Measurements from ENCODE around the gene TSPEAR. TPM values are rescaled to one million over a fixed set of nuclear protein-coding genes. Genes with fewer than 3 reads are reported as not detected.
"Not testable (repeated sequence)": the region's sequence is repeated elsewhere in the genome, so short reads cannot be mapped to it uniquely, and the experiment has no call there.

TSPEAR gene
- total RNA-seq, 2 experiments from 2014 or later, result not detected

DNA sequence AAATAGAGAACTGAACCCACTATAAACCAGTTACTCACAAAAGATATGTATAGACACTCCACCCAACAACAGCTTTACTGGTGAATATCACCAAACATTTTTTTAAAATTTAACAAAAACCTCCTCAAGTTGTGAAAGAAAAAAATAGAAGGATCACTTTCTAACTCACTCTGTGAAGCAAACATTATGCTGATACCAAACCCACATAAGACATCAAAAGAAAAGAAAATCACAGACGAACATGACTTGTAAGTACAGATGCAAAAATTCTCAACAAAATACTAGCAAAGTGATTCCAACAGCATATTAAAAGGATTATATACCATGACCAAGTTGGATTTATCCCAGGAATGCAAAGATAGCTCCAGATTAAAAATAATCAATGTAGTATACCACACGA is 19.7 kb downstream of the TSPEAR start:
- ATAC-seq, result no peak
- TF ChIP-seq, protein P1, sequence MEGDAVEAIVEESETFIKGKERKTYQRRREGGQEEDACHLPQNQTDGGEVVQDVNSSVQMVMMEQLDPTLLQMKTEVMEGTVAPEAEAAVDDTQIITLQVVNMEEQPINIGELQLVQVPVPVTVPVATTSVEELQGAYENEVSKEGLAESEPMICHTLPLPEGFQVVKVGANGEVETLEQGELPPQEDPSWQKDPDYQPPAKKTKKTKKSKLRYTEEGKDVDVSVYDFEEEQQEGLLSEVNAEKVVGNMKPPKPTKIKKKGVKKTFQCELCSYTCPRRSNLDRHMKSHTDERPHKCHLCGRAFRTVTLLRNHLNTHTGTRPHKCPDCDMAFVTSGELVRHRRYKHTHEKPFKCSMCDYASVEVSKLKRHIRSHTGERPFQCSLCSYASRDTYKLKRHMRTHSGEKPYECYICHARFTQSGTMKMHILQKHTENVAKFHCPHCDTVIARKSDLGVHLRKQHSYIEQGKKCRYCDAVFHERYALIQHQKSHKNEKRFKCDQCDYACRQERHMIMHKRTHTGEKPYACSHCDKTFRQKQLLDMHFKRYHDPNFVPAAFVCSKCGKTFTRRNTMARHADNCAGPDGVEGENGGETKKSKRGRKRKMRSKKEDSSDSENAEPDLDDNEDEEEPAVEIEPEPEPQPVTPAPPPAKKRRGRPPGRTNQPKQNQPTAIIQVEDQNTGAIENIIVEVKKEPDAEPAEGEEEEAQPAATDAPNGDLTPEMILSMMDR (IDR thresholded peaks at IDR 0.05), result no peak
- DNase-seq, result no peak
- no peaks in the 10 kb centered on the region for H3K36me3 Mint-ChIP-seq (ENCODE audit: low read depth)
- H3K9me3 Mint-ChIP-seq, result peaks cover 11% of the 10 kb centered on the region
- peaks cover 17% of the 10 kb centered on the region for H3K4me1 Mint-ChIP-seq (ENCODE audit: low read depth)
- intact Hi-C loops (cut with micrococcal nuclease), result no loop called here
- ChIA-PET POLR2A (no interaction called here), CTCF (interaction anchor here (0.8 to 1.3 kb wide), 3 partner anchors 19 to 181 kb away, joined by 3 to 4 read pairs (median 3); partner anchors contain the start of gene TSPEAR)
- no peak overlapping the region for H3K4me3 Mint-ChIP-seq
- no peak overlapping the region for H3K27ac Mint-ChIP-seq
- H3K27me3 Mint-ChIP-seq, result no peaks in the 10 kb centered on the region

DNA sequence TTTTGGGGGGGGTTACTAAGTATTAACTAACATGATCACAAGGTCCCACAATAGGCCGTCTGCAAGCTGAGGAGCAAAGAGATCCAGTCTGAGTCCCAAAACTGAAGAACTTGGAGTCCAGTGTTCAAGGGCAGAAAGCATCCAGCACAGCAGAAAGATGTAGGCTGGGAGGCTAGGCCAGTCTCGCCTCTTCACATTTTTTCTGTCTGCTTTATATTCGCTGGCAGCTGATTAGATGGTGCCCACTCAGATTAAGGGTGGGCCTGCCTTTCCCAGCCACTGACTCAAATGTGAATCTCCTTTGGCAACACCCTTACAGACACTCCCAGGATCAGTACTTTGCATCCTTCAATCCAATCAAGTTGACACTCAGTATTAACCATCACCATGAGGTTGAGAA is 21.6 kb downstream of the TSPEAR start:
- H3K4me3 Mint-ChIP-seq; H3K36me3 Mint-ChIP-seq (ENCODE audit: low read depth); intact Hi-C loops (cut with micrococcal nuclease); H3K27ac Mint-ChIP-seq; ATAC-seq; POLR2A ChIA-PET; H3K27me3 Mint-ChIP-seq; CTCF ChIA-PET; DNase-seq: not testable (repeated sequence)
- peaks cover 25% of the 10 kb centered on the region for H3K4me1 Mint-ChIP-seq (ENCODE audit: low read depth)
- H3K9me3 Mint-ChIP-seq, result peaks cover 11% of the 10 kb centered on the region

DNA sequence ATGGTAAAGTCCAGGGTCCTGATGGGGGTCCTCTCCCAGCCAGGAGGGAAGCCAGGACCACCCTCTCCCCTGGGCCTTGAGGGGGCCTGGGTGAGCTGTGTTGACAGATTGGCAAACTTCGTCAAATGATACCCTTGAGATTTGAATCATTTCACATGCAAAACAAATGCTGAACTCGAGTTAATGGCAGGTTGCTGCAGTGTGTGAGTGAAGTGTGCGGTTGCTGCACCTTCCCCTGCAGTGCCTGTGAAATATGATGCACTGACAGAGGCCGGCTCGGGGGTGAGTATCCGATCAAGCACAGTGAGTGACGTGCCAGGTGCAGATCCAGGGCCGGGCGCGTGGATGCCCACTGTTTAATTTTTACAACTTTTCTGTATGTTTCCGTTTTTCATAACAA is 23.7 kb downstream of the TSPEAR start:
- Mint-ChIP-seq H3K9me3 (peaks cover 4% of the 10 kb centered on the region), H3K27ac (no peak overlapping the region), H3K27me3 (no peaks in the 10 kb centered on the region), H3K4me3 (no peak overlapping the region), H3K4me1 (ENCODE audit: low read depth) (peaks cover 20% of the 10 kb centered on the region), H3K36me3 (ENCODE audit: low read depth) (no peaks in the 10 kb centered on the region)
- POLR2A ChIA-PET, result no interaction called here
- intact Hi-C loops (cut with micrococcal nuclease), result no loop called here
- TF ChIP-seq, protein P1 (IDR thresholded peaks at IDR 0.05), result no peak
- DNase-seq, result no peak
- CTCF ChIA-PET, result no interaction called here
- ATAC-seq, result no peak

DNA sequence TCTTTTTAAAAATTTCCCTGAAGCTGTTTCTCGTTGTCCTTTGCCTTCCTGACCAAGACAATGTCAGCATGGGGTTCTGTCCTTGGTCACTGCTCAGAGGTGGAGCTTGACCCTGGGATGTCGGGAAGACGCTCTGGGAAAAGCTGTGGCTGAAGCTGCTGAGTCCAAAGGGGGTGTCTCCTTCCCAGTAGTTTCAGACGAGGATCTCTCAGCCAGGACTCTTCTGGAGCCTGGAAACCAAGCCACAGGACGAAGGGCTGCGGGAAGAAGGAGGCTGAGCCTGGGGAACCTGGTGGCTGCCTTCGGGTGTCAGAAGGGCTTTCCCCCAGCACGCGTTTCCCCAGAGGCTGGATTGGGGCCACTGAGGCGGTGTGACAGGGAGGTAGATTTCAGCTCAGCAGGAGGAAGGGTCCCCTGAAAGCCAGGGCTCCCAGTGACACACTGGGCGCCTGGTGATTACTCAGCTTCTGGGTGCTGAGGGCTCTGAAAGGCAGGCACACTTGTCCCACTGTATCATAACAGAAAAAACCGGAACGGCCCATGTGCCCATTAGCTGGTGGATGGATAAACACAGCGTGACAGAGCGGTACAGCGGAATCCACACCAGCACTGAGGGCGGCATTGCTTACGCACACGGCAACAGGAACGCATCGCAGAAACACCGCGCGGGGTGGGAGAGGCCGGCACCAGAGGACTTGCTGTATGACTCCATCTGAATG is 24.4 kb downstream of the TSPEAR start:
- intact Hi-C loops (cut with micrococcal nuclease), result no loop called here
- DNase-seq (no peak), ATAC-seq (no peak)
- ChIA-PET POLR2A (no interaction called here), CTCF (no interaction called here)
- no peaks in the 10 kb centered on the region for H3K9me3 Mint-ChIP-seq
- H3K27me3 Mint-ChIP-seq, result no peaks in the 10 kb centered on the region
- H3K4me3 Mint-ChIP-seq, result no peak overlapping the region
- peaks cover 19% of the 10 kb centered on the region for H3K4me1 Mint-ChIP-seq (ENCODE audit: low read depth)
- no peak overlapping the region for H3K27ac Mint-ChIP-seq
- TF ChIP-seq, protein P1 (IDR thresholded peaks at IDR 0.05), result no peak
- no peaks in the 10 kb centered on the region for H3K36me3 Mint-ChIP-seq (ENCODE audit: low read depth)

DNA sequence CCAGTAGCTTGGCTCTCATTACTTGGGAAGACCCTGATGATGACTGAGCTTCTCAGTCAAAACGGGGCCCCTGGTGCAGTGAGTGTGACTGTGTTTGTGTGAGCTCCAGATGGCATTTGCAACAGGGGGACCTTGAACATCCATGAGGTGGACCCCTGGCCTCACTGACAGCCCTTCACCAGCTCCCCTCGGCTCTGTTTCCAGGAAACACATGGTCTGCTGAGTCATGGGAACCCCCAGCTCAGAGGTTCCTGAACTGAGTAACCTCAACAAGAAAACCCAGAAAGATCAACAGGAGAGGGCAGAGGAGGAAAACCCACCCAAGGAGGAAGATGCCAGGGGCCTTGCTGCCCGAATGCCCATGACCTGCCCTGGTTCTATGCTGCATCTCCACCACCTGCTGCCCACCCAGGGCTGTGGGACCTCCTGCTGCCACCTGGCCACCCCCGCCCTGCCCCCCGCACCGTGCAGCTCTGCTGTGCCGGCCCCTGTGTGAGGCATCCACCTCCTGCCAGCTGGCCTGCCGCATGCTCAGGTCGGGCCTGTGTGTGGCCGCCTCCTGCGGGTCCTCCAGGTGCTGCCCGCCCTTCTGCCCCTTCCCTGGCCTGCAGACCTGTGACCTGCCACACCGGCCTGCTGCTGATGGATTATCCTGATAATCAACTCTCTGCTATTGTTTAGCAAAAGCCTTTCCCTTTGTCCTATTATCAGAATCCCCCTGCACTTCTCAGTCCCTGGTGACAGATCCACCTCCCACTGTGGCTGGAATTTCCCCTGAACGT is 25.2 kb downstream of the TSPEAR start:
- peak; percentile 49 for DNase-seq
- Mint-ChIP-seq H3K9me3 (no peaks in the 10 kb centered on the region), H3K4me1 (ENCODE audit: low read depth) (peaks cover 11% of the 10 kb centered on the region), H3K27me3 (no peaks in the 10 kb centered on the region), H3K27ac (no peak overlapping the region), H3K4me3 (no peak overlapping the region), H3K36me3 (ENCODE audit: low read depth) (no peaks in the 10 kb centered on the region)
- ATAC-seq, result peak; percentile 77
- intact Hi-C loops (cut with micrococcal nuclease), result no loop called here
- CTCF ChIA-PET, result no interaction called here
- POLR2A ChIA-PET, result no interaction called here
- TF ChIP-seq, protein P1 (IDR thresholded peaks at IDR 0.05), result no peak

DNA sequence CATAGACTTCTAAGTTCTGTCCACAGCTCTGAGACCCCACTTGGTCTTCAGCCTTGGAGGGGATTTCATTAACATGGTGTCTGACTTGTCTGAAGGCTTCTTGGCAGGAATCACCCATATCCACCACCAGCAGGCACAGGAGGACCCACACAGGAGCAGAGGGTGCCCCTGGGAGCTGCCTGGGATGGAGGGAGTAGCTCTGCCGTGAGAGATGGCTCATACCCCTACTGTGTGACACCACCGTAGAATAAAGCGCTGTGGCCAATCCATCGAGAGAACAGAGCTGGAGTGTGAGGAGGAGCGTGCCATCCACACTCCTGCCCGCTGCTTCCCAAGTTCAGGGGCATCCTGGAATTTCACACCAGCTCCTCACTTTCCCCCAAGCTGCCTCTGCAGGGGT is 26.3 kb downstream of the TSPEAR start:
- H3K36me3 Mint-ChIP-seq (ENCODE audit: low read depth); POLR2A ChIA-PET; ATAC-seq; H3K4me3 Mint-ChIP-seq; H3K27ac Mint-ChIP-seq; H3K27me3 Mint-ChIP-seq; DNase-seq; H3K4me1 Mint-ChIP-seq (ENCODE audit: low read depth); intact Hi-C loops (cut with micrococcal nuclease); H3K9me3 Mint-ChIP-seq: not testable (repeated sequence)
- CTCF ChIA-PET, result interaction anchor here (1.5 kb wide), 1 partner anchor 12 kb away, joined by 4 read pairs; the partner anchor contains the start of gene KRTAP10-12
